Measurements from ENCODE around the gene USP3. TPM values are rescaled to one million over a fixed set of nuclear protein-coding genes. Genes with fewer than 3 reads are reported as not detected.

Gene USP3
- total and polyA plus RNA-seq, 9 of the 15 experiments (the other 6 are each of a cell fraction or from before 2014, with no cell fraction given): 17.3 to 54.3 (median 34.8) TPM

- TF ChIP-seq ZNF318 (IDR thresholded peaks at IDR 0.05; ENCODE audit: borderline replicate concordance in 1 of 2, low read depth in 1 of 2): no peak
- TF ChIP-seq ILK (tag; IDR thresholded peaks at IDR 0.05; ENCODE audit: borderline replicate concordance, low read depth): no peak
- no peak for TF ChIP-seq PTBP1 (IDR thresholded peaks at IDR 0.05; ENCODE audit: low read depth, low read length)
- TF ChIP-seq XRCC3 (IDR thresholded peaks at IDR 0.05): no peak
- TF ChIP-seq MLX (CRISPR knock-in tag; conservative IDR thresholded peaks at IDR 0.05): no peak
- no peak for TF ChIP-seq ETS1 (conservative IDR thresholded peaks at IDR 0.05; ENCODE audit: control insufficient read depth, low read depth, low read length)
- TF ChIP-seq ZC3H4 (CRISPR knock-in tag; IDR thresholded peaks at IDR 0.05; ENCODE audit: borderline replicate concordance): no peak
- no peak for TF ChIP-seq MAX (CRISPR knock-in tag; IDR thresholded peaks at IDR 0.05)
- TF ChIP-seq ATF2 (CRISPR knock-in tag; IDR thresholded peaks at IDR 0.05): no peak
- no peak for TF ChIP-seq GTF2F1 (IDR thresholded peaks at IDR 0.05; ENCODE audit: low read depth, low read length)
These were observed 2.9 kb upstream of the USP3 start (continued) for GRCh38 chr15:63501256-63502089.

Data from K562 (cell line).